HCT116 (cell line): Measurements from ENCODE around the gene LRRC42. TPM values are rescaled to one million over a fixed set of nuclear protein-coding genes. Genes with fewer than 3 reads are reported as not detected.

Experiments
- ATAC-seq: fragments of 200-7000 bp; cut with Tn5 transposase; 2 replicates; pipeline ENCODE4 v1.9.1; 2020; ENCODE audit warnings: mild to moderate bottlenecking, moderate library complexity
- BruUV-seq: library from RNA; stranded (reverse); fragments of 400-500 nt; replicated peaks from 2 replicates; lab custom pipeline; 2021; lab: Mats Ljungman, UMichigan
- CTCF ChIA-PET: fragments of 300-600 bp; sonication (Branson Sonifier 250); formaldehyde crosslinking; loops from one replicate; lab custom pipeline; 2021; ENCODE audit warnings: antibody characterized with exemption; lab: Charles Lee
- POLR2A ChIA-PET: fragments of 300-600, 350-600 bp; sonication (Branson Sonifier 250); formaldehyde crosslinking; loops from one replicate; lab custom pipeline; 2021; ENCODE audit warnings: antibody characterized with exemption; lab: Charles Lee
- RAD21 ChIA-PET, 2 experiments: fragments of 300-600 bp; sonication (Branson Sonifier 250); formaldehyde crosslinking; loops; one replicate each; lab custom pipeline; 2023; ENCODE audit warnings: low total read pairs in 2 of 2; ENCODE audit not compliant: uncharacterized antibody in 2 of 2, unreplicated experiment in 2 of 2, low non-redundant PET in 1 of 2; lab: Charles Lee
- DNase-seq: peaks from one replicate; pipeline ENCODE4 v3.0.0-alpha.2; 2010; ENCODE audit warnings: low read depth, low spot score
- H2AFZ ChIP-seq: fragments of 200-600 bp; shearing (Covaris generic), sonication (generic); 2 replicates; pipeline ENCODE4 v1.6.1; 2017; ENCODE audit warnings: low read depth, mixed run types, mixed read lengths, antibody characterized with exemption, low read length; ENCODE audit not compliant: poor library complexity, severe bottlenecking
- H3K27ac ChIP-seq: 2 replicates; pipeline ENCODE4 v1.5.1; 2012; ENCODE audit warnings: low read depth, low read length
- H3K27me3 ChIP-seq: fragments of 200-600 bp; sonication (generic); 2 replicates; pipeline ENCODE4 v1.6.1; 2016; ENCODE audit warnings: mixed run types, low read length, mixed read lengths; ENCODE audit not compliant: insufficient read depth
- H3K36me3 ChIP-seq, 2 experiments: fragments of 200-500 bp in 1 of 2; fragments of 200-600 bp in 1 of 2; sonication (Bioruptor generic) in 1 of 2; sonication (generic) in 1 of 2; 2 replicates each; pipeline versions ENCODE4 v1.5.1 to v1.6.1; 2014 to 2016; ENCODE audit warnings: low read length in 2 of 2, inconsistent platforms in 1 of 2, mixed read lengths in 1 of 2, mixed run types in 1 of 2; ENCODE audit not compliant: insufficient read depth in 2 of 2, control insufficient read depth in 1 of 2
- H3K4me1 ChIP-seq, 2 experiments: fragments of 200-600 bp in 1 of 2; sonication (generic) in 1 of 2; 2 replicates each; pipeline versions ENCODE4 v1.5.1 to v1.6.1; 2012 to 2017; ENCODE audit warnings: low read length in 2 of 2, inconsistent platforms in 1 of 2, mild to moderate bottlenecking in 1 of 2, mixed read lengths in 1 of 2, mixed run types in 1 of 2, moderate library complexity in 1 of 2; ENCODE audit not compliant: insufficient read depth in 2 of 2, control insufficient read depth in 1 of 2
- H3K4me2 ChIP-seq: fragments of 200-600 bp; sonication (generic); 2 replicates; pipeline ENCODE4 v1.6.1; 2017; ENCODE audit warnings: mixed run types, low read length, mixed read lengths
- H3K4me3 ChIP-seq, 2 experiments: fragments of 200-600 bp in 1 of 2; sonication (generic) in 1 of 2; replicated peaks in 1 of 2; 2 replicates each; pipeline ENCODE4 v1.5.1; 2011 to 2016; ENCODE audit warnings: low read length in 2 of 2, control low read depth in 1 of 2, low read depth in 1 of 2, mild to moderate bottlenecking in 1 of 2, mixed read lengths in 1 of 2, mixed run types in 1 of 2
- H3K79me2 ChIP-seq: fragments of 200-600 bp; sonication (generic); 2 replicates; pipeline ENCODE4 v1.6.1; 2017; ENCODE audit warnings: mild to moderate bottlenecking, mixed run types, low read length, moderate library complexity, mixed read lengths; ENCODE audit not compliant: insufficient read depth
- H3K9ac ChIP-seq: fragments of 200-600 bp; sonication (generic); 2 replicates; pipeline ENCODE4 v1.6.1; 2016; ENCODE audit warnings: low read length, mixed read lengths
- H3K9me2 ChIP-seq: fragments of 200-600 bp; sonication (generic), shearing (Covaris generic); 2 replicates; pipeline ENCODE4 v1.6.1; 2017; ENCODE audit warnings: mixed run types, mild to moderate bottlenecking, moderate library complexity; ENCODE audit not compliant: insufficient read depth
- H3K9me3 ChIP-seq, 2 experiments: fragments of 200-500 bp in 1 of 2; fragments of 200-600 bp in 1 of 2; sonication (Bioruptor generic) in 1 of 2; sonication (generic) in 1 of 2; 2 replicates each; pipeline ENCODE4 v1.6.1; 2014 to 2017; ENCODE audit warnings: low read length in 2 of 2, mixed read lengths in 2 of 2, inconsistent platforms in 1 of 2, low read depth in 1 of 2, mild to moderate bottlenecking in 1 of 2, mixed run types in 1 of 2, moderate library complexity in 1 of 2; ENCODE audit not compliant: control insufficient read depth in 1 of 2, insufficient read depth in 1 of 2
- H4K20me1 ChIP-seq: fragments of 200-600 bp; sonication (generic), shearing (Covaris generic); 2 replicates; pipeline ENCODE4 v1.6.1; 2017; ENCODE audit warnings: mixed run types, mild to moderate bottlenecking, moderate library complexity; ENCODE audit not compliant: insufficient read depth
- EZH2 ChIP-seq: fragments of 200-600 bp; sonication (generic); IDR thresholded peaks from 2 replicates; pipeline ENCODE4 v1.6.1; 2017; ENCODE audit warnings: antibody characterized with exemption, mixed run types
- POLR2A ChIP-seq: IDR thresholded peaks from 2 replicates; pipeline ENCODE4 v1.7.0; 2011; ENCODE audit warnings: borderline replicate concordance; ENCODE audit not compliant: insufficient read depth, insufficient read length; ENCODE audit errors: extremely low read depth
- RAD21 ChIP-seq: IDR thresholded peaks from 2 replicates; pipeline ENCODE4 v1.6.1; 2012; ENCODE audit warnings: low read depth, mild to moderate bottlenecking
- SP1 ChIP-seq: IDR thresholded peaks from 2 replicates; pipeline ENCODE4 v1.6.1; 2012; ENCODE audit warnings: low read depth
- SRF ChIP-seq: IDR thresholded peaks from 2 replicates; pipeline ENCODE4 v1.6.1; 2012; ENCODE audit warnings: low read depth
- YY1 ChIP-seq: IDR thresholded peaks from 2 replicates; pipeline ENCODE4 v1.6.1; 2011; ENCODE audit warnings: low read length, low read depth, moderate library complexity, mild to moderate bottlenecking; ENCODE audit not compliant: insufficient replicate concordance; ENCODE audit errors: extremely low read depth
- ZFX ChIP-seq: fragments of 450-650 bp; IDR thresholded peaks from 2 replicates; pipeline ENCODE4 v1.6.1; 2017
- ZNF274 ChIP-seq: fragments of 200-500 bp; sonication (Bioruptor generic); IDR thresholded peaks from 2 replicates; pipeline ENCODE4 v1.6.1; 2014; ENCODE audit warnings: mild to moderate bottlenecking, low read depth, low read length, inconsistent platforms
- intact Hi-C: fragments of 100-400 bp; cut with micrococcal nuclease; formaldehyde crosslinking; loops from 2 replicates; pipeline ENCODE4 v1.10.0; 2022
- total RNA-seq: library from RNA; stranded (reverse); gene quantifications from one replicate; pipeline ENCODE4 v1.2.1, GENCODE V29; 2021; ENCODE audit not compliant: unreplicated experiment
- TF ChIP-seq, protein P1 (sequence below): IDR thresholded peaks from 2 replicates; pipeline ENCODE4 v1.6.1; 2012; ENCODE audit warnings: low read depth

Gene LRRC42
- total RNA-seq, 1 experiment from 2014 or later: 62.5 TPM

GRCh38 chr1:53947172-53947907 is 1.2 kb downstream of the LRRC42 start (continued):
- TF ChIP-seq SP1 (no peak), POLR2A (no peak)

DNA sequence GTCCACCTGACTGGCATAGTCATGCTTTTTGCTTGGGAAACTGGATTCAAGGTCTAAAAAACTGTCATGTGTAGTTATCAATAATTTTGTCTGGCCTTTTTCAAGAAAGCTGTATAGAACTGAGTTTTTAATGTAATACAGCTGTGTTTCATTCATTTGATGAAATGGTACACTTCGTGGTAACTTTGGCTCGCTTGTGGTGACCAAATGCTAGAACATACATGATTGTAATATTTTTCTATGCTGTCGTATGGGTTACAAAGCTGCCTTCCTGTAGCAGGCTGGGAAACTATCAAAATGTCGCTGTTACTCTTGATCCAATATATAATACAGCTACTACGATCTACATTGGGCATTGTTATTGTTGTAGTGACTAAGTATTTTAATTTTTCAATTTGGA is 2.1 kb downstream of the LRRC42 start:
- CTCF ChIA-PET: interaction anchor here (0.9 to 1.5 kb wide), 6 partner anchors 11 to 133 kb away, joined by 3 to 8 read pairs (median 4); no protein-coding TSS in a partner anchor
- BruUV-seq: no TSS peak

More for the DNA sequence above, 2.1 kb downstream of the LRRC42 start:
- Histone ChIP-seq H3K4me1 (peaks cover 10 to 22% of the 10 kb centered on the region in 2 experiments; a peak in 2 of 4 replicates), H3K4me3 (no peak overlapping the region), H3K27me3 (no peaks in the 10 kb centered on the region), H3K9ac (no peak overlapping the region), H3K27ac (no peak overlapping the region), H3K4me2 (0 out of 2 replicates have a peak overlapping the region, but pooled peaks have one; percentile 3), H4K20me1 (no peaks in the 10 kb centered on the region), H2AFZ (no peak overlapping the region), H3K9me3 (no peaks in the 10 kb centered on the region), H3K79me2 (peaks cover 79% of the 10 kb centered on the region), H3K9me2 (no peaks in the 10 kb centered on the region), H3K36me3 (peaks cover 16 to 25% of the 10 kb centered on the region in 2 experiments; a peak in 3 of 4 replicates)
- no peak for DNase-seq
- ATAC-seq: no peak
- TF ChIP-seq, protein P1, sequence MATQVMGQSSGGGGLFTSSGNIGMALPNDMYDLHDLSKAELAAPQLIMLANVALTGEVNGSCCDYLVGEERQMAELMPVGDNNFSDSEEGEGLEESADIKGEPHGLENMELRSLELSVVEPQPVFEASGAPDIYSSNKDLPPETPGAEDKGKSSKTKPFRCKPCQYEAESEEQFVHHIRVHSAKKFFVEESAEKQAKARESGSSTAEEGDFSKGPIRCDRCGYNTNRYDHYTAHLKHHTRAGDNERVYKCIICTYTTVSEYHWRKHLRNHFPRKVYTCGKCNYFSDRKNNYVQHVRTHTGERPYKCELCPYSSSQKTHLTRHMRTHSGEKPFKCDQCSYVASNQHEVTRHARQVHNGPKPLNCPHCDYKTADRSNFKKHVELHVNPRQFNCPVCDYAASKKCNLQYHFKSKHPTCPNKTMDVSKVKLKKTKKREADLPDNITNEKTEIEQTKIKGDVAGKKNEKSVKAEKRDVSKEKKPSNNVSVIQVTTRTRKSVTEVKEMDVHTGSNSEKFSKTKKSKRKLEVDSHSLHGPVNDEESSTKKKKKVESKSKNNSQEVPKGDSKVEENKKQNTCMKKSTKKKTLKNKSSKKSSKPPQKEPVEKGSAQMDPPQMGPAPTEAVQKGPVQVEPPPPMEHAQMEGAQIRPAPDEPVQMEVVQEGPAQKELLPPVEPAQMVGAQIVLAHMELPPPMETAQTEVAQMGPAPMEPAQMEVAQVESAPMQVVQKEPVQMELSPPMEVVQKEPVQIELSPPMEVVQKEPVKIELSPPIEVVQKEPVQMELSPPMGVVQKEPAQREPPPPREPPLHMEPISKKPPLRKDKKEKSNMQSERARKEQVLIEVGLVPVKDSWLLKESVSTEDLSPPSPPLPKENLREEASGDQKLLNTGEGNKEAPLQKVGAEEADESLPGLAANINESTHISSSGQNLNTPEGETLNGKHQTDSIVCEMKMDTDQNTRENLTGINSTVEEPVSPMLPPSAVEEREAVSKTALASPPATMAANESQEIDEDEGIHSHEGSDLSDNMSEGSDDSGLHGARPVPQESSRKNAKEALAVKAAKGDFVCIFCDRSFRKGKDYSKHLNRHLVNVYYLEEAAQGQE: no peak
- TF ChIP-seq ZFX (no peak), EZH2 (no peak), ZNF274 (no peak), RAD21 (no peak), YY1 (no peak), SRF (no peak)
- ChIA-PET POLR2A (interaction anchor here (1.1 kb wide), 1 partner anchor 70 kb away, joined by 4 read pairs; no protein-coding TSS in a partner anchor), RAD21 (interaction anchor here in 1 of 2 experiments (1.4 kb wide), 1 partner anchor 87 kb away, joined by 4 read pairs; no protein-coding TSS in a partner anchor)
- intact Hi-C loops: no loop called here
